PFSK-1 (cell line): ENCODE data around the gene GEMIN5.

Experiments used
- FOXP2 ChIP-seq: optimal IDR thresholded peaks from 2 replicates; pipeline ENCODE3; 2011; ENCODE audit warnings: borderline replicate concordance, control low read depth, inconsistent platforms; ENCODE audit not compliant: insufficient read depth; ENCODE audit errors: extremely low read length, extremely low read depth
- POLR2AphosphoS5 ChIP-seq: IDR thresholded peaks from 2 replicates; pipeline ENCODE4 v1.6.1; 2012; ENCODE audit warnings: low read depth, mild to moderate bottlenecking, control low read depth, low read length, moderate library complexity
- SIN3A ChIP-seq: IDR thresholded peaks from 2 replicates; pipeline ENCODE4 v1.6.1; 2012; ENCODE audit warnings: mild to moderate bottlenecking, low read length, moderate library complexity, borderline replicate concordance; ENCODE audit not compliant: insufficient read depth
- TAF1 ChIP-seq: IDR thresholded peaks from 2 replicates; pipeline ENCODE4 v1.6.1; 2012; ENCODE audit warnings: low read length, control low read depth, borderline replicate concordance; ENCODE audit not compliant: insufficient read depth
- TF ChIP-seq, protein P1 (sequence below), 2 experiments: IDR thresholded peaks; 2 replicates each; pipeline versions ENCODE4 v1.6.1 to v1.8.0; 2011 to 2012; ENCODE audit warnings: low read depth in 2 of 2, low read length in 2 of 2, control low read depth in 1 of 2, inconsistent platforms in 1 of 2, mild to moderate bottlenecking in 1 of 2, moderate library complexity in 1 of 2; ENCODE audit not compliant: insufficient read depth in 1 of 2

GEMIN5 gene

DNA sequence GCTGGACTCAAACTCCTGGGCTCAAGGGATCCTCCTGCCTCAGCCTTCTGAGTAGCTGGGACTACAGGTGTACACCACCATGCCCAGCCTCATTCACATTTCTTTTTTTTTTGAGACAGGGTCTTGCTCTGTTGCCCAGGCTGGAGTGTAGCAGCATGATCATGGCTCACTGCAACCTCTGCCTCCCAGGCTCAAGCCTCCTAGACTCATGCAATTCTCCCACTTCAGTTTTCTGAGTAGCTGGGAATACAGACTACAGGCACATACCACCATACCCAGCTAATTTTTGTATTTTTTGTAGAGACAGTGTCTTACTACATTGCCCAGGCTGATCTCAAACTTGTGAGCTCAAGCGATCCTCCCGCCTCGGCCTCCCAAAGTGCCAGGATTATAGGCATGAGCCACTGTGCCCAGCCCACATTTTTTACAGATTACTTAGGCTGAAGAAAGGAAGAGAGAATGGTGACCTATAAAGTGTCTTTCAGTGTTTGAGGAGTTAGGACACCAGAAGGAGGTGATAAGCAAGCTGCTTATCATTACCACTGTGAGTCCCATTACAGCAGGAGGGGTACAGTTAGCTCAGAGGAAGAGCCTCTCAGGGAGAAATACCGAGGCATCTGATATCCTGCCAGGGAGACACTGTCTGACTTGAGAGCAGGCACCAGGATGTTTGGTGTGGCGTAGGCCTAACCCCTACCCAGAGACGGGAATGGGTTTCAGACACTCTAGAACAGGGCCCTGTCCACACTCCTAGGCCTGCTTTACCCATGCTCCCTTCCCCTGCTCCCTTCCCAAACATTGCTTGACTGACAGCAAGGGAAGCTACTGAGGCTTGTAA lies 97.4 kb downstream of the GEMIN5 start:
- TF ChIP-seq TAF1 (no peak), FOXP2 (no peak), POLR2AphosphoS5 (no peak), SIN3A (no peak)
- TF ChIP-seq, protein P1, sequence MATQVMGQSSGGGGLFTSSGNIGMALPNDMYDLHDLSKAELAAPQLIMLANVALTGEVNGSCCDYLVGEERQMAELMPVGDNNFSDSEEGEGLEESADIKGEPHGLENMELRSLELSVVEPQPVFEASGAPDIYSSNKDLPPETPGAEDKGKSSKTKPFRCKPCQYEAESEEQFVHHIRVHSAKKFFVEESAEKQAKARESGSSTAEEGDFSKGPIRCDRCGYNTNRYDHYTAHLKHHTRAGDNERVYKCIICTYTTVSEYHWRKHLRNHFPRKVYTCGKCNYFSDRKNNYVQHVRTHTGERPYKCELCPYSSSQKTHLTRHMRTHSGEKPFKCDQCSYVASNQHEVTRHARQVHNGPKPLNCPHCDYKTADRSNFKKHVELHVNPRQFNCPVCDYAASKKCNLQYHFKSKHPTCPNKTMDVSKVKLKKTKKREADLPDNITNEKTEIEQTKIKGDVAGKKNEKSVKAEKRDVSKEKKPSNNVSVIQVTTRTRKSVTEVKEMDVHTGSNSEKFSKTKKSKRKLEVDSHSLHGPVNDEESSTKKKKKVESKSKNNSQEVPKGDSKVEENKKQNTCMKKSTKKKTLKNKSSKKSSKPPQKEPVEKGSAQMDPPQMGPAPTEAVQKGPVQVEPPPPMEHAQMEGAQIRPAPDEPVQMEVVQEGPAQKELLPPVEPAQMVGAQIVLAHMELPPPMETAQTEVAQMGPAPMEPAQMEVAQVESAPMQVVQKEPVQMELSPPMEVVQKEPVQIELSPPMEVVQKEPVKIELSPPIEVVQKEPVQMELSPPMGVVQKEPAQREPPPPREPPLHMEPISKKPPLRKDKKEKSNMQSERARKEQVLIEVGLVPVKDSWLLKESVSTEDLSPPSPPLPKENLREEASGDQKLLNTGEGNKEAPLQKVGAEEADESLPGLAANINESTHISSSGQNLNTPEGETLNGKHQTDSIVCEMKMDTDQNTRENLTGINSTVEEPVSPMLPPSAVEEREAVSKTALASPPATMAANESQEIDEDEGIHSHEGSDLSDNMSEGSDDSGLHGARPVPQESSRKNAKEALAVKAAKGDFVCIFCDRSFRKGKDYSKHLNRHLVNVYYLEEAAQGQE (IDR thresholded peaks at IDR 0.05; ENCODE audit: insufficient read depth in 1 of 2, low read depth in 2 of 2, low read length in 2 of 2), result no peak
